ENCODE measurements around the gene GATB.

The GATB gene

GRCh38 chr4:151692443-151692782 is 68.4 kb downstream of the GATB start:
- TF ChIP-seq ZFX (IDR thresholded peaks at IDR 0.05): no peak
- no peak for TF ChIP-seq CTCF (conservative IDR thresholded peaks at IDR 0.05)

GRCh38 chr4:151691639-151692442 is 69.0 kb downstream of the GATB start:
- TF ChIP-seq ZFX (IDR thresholded peaks at IDR 0.05) (no peak), CTCF (conservative IDR thresholded peaks at IDR 0.05) (no peak)
- no peak overlapping the region for H3K27ac ChIP-seq

More at GRCh38 chr4:151692443-151692782, 68.4 kb downstream of the GATB start:
- H3K27ac ChIP-seq: no peak overlapping the region

- H3K27ac ChIP-seq: no peak overlapping the region
- no peak for TF ChIP-seq ZFX (IDR thresholded peaks at IDR 0.05)
- no peak for TF ChIP-seq CTCF (conservative IDR thresholded peaks at IDR 0.05)
These were observed 69.9 kb downstream of the GATB start for GRCh38 chr4:151690876-151691275.

- H3K27ac ChIP-seq: no peak overlapping the region
- TF ChIP-seq CTCF (conservative IDR thresholded peaks at IDR 0.05) (no peak), ZFX (IDR thresholded peaks at IDR 0.05) (no peak)
These were observed 70.5 kb downstream of the GATB start for GRCh38 chr4:151690164-151690870.

GRCh38 chr4:151689211-151689991 is 71.4 kb downstream of the GATB start:
- no peak overlapping the region for H3K27ac ChIP-seq
- TF ChIP-seq CTCF (conservative IDR thresholded peaks at IDR 0.05) (no peak), ZFX (IDR thresholded peaks at IDR 0.05) (no peak)

GRCh38 chr4:151688785-151689043 is 72.1 kb downstream of the GATB start:
- TF ChIP-seq CTCF (conservative IDR thresholded peaks at IDR 0.05) (no peak), ZFX (IDR thresholded peaks at IDR 0.05) (no peak)
- no peak overlapping the region for H3K27ac ChIP-seq

All from C4-2B (cell line).